A549 (cell line): ENCODE data around the gene CPLX4. TPM values are rescaled to one million over a fixed set of nuclear protein-coding genes. Genes with fewer than 3 reads are reported as not detected.

Experiments used
- ATAC-seq, 2 experiments: fragments of 200-7000 bp in 1 of 2; fragments of >200 bp in 1 of 2; cut with Nextera tagmentation in 1 of 2; cut with Tn5 transposase in 1 of 2; 3 replicates each; pipeline versions ENCODE4 v1.8.0 to v1.9.1; 2018 to 2020; ENCODE audit warnings: mild to moderate bottlenecking in 1 of 2, moderate library complexity in 1 of 2
- CTCF ChIA-PET: fragments of 300-600 bp; sonication (Branson Sonifier 250); formaldehyde crosslinking; extraction: SDS; loops from one replicate; lab custom pipeline; 2021; ENCODE audit warnings: antibody characterized with exemption, inconsistent platforms; lab: Yijun Ruan, JAX
- POLR2A ChIA-PET: fragments of 350-600 bp; formaldehyde crosslinking; extraction: SDS; loops from one replicate; lab custom pipeline; 2021; ENCODE audit warnings: antibody characterized with exemption, inconsistent platforms; lab: Yijun Ruan, JAX
- DNase-seq, 2 experiments: peaks; one replicate each; pipeline versions ENCODE4 v3.0.0 to v3.0.0-alpha.2; 2011 to 2016; ENCODE audit warnings: low read depth in 1 of 2, low spot score in 1 of 2
- FAIRE-seq: peaks from 2 replicates; lab custom pipeline; 2011; peaks lifted over from hg19 to GRCh38; lab: Jason Lieb, UNC
- H3K27ac ChIP-seq, 2 experiments: fragments of >200 bp; sonication (Bioruptor Twin); formaldehyde crosslinking; 3 replicates each; pipeline ENCODE4 v1.5.1; 2016 to 2017
- H3K4me1 ChIP-seq: fragments of >200 bp; sonication (Bioruptor Twin); formaldehyde crosslinking; 3 replicates; pipeline ENCODE4 v1.6.1; 2016
- H3K4me2 ChIP-seq: fragments of >200 bp; sonication (Bioruptor Twin); formaldehyde crosslinking; 3 replicates; pipeline ENCODE4 v1.6.1; 2016
- H3K4me3 ChIP-seq: fragments of >200 bp; sonication (Bioruptor Twin); formaldehyde crosslinking; 3 replicates; pipeline ENCODE4 v1.5.1; 2016
- H3K9me3 ChIP-seq: fragments of >200 bp; sonication (Bioruptor Twin); formaldehyde crosslinking; 3 replicates; pipeline ENCODE4 v1.6.1; 2016
- CBX8 ChIP-seq: fragments of 200-600 bp; sonication (generic); IDR thresholded peaks from 2 replicates; pipeline ENCODE4 v1.6.1; 2016
- CHD2 ChIP-seq: fragments of 150-350 bp; IDR thresholded peaks from 2 replicates; pipeline ENCODE4 v1.6.1; 2014; ENCODE audit warnings: low read length; ENCODE audit not compliant: partially characterized antibody
- CHD4 ChIP-seq: fragments of 200-600 bp; sonication (generic); IDR thresholded peaks from 2 replicates; pipeline ENCODE4 v1.6.1; 2016; ENCODE audit warnings: antibody characterized with exemption, mild to moderate bottlenecking, borderline replicate concordance
- CTCF ChIP-seq: fragments of >200 bp; sonication (Bioruptor Twin); formaldehyde crosslinking; IDR thresholded peaks from 3 replicates; pipeline ENCODE4 v1.5.1; 2016
- FOSB ChIP-seq: fragments of 250-450 bp; sonication (Bioruptor Pico); IDR thresholded peaks from 2 replicates; pipeline ENCODE4 v1.5.0; 2020; ENCODE audit warnings: mild to moderate bottlenecking, moderate library complexity
- HDAC2 ChIP-seq: fragments of 200-600 bp; sonication (generic); IDR thresholded peaks from 2 replicates; pipeline ENCODE4 v1.6.1; 2016
- HEYL ChIP-seq: fragments of 250-450 bp; sonication (Bioruptor Pico); IDR thresholded peaks from 2 replicates; pipeline ENCODE4 v1.8.0; 2021; ENCODE audit warnings: mild to moderate bottlenecking, moderate library complexity
- HMGXB4 ChIP-seq: fragments of 250-450 bp; sonication (Bioruptor Pico); IDR thresholded peaks from 2 replicates; pipeline ENCODE4 v1.5.0; 2021; ENCODE audit warnings: mild to moderate bottlenecking, moderate library complexity, borderline replicate concordance
- HOXA7 ChIP-seq: fragments of 250-450 bp; sonication (Bioruptor Pico); IDR thresholded peaks from 2 replicates; pipeline ENCODE4 v1.5.0; 2020; ENCODE audit warnings: mild to moderate bottlenecking, moderate library complexity
- HOXB5 ChIP-seq: fragments of 250-450 bp; sonication (Bioruptor Pico); IDR thresholded peaks from 2 replicates; pipeline ENCODE4 v1.5.0; 2020; ENCODE audit warnings: mild to moderate bottlenecking, moderate library complexity
- MAZ ChIP-seq: fragments of 150-350 bp; IDR thresholded peaks from 2 replicates; pipeline ENCODE4 v1.6.1; 2014; ENCODE audit warnings: antibody characterized with exemption, low read depth, low read length, borderline replicate concordance
- RCOR1 ChIP-seq: fragments of 150-350 bp; IDR thresholded peaks from 2 replicates; pipeline ENCODE4 v1.6.1; 2014; ENCODE audit warnings: antibody characterized with exemption, low read length, low read depth
- REST ChIP-seq: fragments of 200-600 bp; sonication (generic); IDR thresholded peaks from 2 replicates; pipeline ENCODE4 v1.6.1; 2016; ENCODE audit warnings: antibody characterized with exemption, mild to moderate bottlenecking, moderate library complexity
- TFCP2L1 ChIP-seq: fragments of 250-450 bp; sonication (Bioruptor Pico); IDR thresholded peaks from 2 replicates; pipeline ENCODE4 v1.5.0; 2021; ENCODE audit warnings: mild to moderate bottlenecking
- USF2 ChIP-seq: fragments of 450-650 bp; IDR thresholded peaks from 2 replicates; pipeline ENCODE4 v1.6.1; 2014; ENCODE audit warnings: antibody characterized with exemption
- ZFP36 ChIP-seq: fragments of 450-650 bp; IDR thresholded peaks from 2 replicates; pipeline ENCODE4 v1.6.1; 2014; ENCODE audit warnings: borderline replicate concordance; ENCODE audit not compliant: partially characterized antibody
- ZSCAN20 ChIP-seq: fragments of 250-450 bp; sonication (Bioruptor Pico); IDR thresholded peaks from 2 replicates; pipeline ENCODE4 v1.8.0; 2022; ENCODE audit warnings: mild to moderate bottlenecking, moderate library complexity
- WGBS: methylation state at CpG from one replicate; pipeline ENCODE4 v1.1.6; 2017; ENCODE audit errors: missing lambda C conversion rate; 5-methylcytosine and 5-hydroxymethylcytosine counted together
- polyA plus RNA-seq, 4 experiments: library from polyadenylated mRNA; depleted of rRNA in 3 of 4; stranded (reverse); fragments of >200 nt; fragmentation: RNase III in 1 of 4; extraction: RNeasy Plus Mini Kit Qiagen cat#74134 plus additional on column Dnase treatment in 1 of 4; gene quantifications; 2 replicates in 3 of 4; 3 replicates in 1 of 4; pipeline ENCODE4 v1.2.3, GENCODE V29; 2011 to 2017

Gene CPLX4
- polyA plus RNA-seq, 2 of the 4 experiments (the other 2 are of a cell fraction), result not detected

GRCh38 chr18:59278793-59279192 is 39.7 kb downstream of the CPLX4 start:
- CTCF ChIA-PET, result interaction anchor here (1.2 to 3.0 kb wide), 2 partner anchors 9 to 30 kb away, joined by 5 to 17 read pairs; no protein-coding TSS in a partner anchor
- 13% methylated on average over 5 of the region's 5 CpGs for WGBS
- peak; percentile 52; the same call in 1 of the 2 replicates for TF ChIP-seq CBX8
- TF ChIP-seq MAZ, result no peak

GRCh38 chr18:59276047-59276446 is 42.4 kb downstream of the CPLX4 start:
- H3K4me2 ChIP-seq, result no peak overlapping the region
- no peak overlapping the region for H3K4me3 ChIP-seq
- no peaks in the 10 kb centered on the region for H3K4me1 ChIP-seq
- ATAC-seq (no peak), FAIRE-seq (no peak), DNase-seq (no peak)
- CTCF ChIA-PET, result interaction anchor here (1.1 to 2.3 kb wide), 4 partner anchors 10 to 126 kb away, joined by 3 to 8 read pairs (median 4); no protein-coding TSS in a partner anchor
- H3K27ac ChIP-seq, result no peak overlapping the region
- 13% methylated on average over 4 of the region's 5 CpGs for WGBS
- TF ChIP-seq REST, result no peak
- no peaks in the 10 kb centered on the region for H3K9me3 ChIP-seq
- POLR2A ChIA-PET, result no interaction called here

More at GRCh38 chr18:59278793-59279192, 39.7 kb downstream of the CPLX4 start:
- ATAC-seq (no peak), DNase-seq (no peak), FAIRE-seq (no peak)
- POLR2A ChIA-PET, result no interaction called here
- no peak overlapping the region for H3K27ac ChIP-seq
- no peaks in the 10 kb centered on the region for H3K4me1 ChIP-seq
- H3K4me2 ChIP-seq, result no peak overlapping the region
- no peaks in the 10 kb centered on the region for H3K9me3 ChIP-seq
- no peak overlapping the region for H3K4me3 ChIP-seq

GRCh38 chr18:59275406-59275949 is 43.0 kb downstream of the CPLX4 start:
- FAIRE-seq (no peak), DNase-seq (no peak), ATAC-seq (no peak)
- TF ChIP-seq CTCF (no peak), MAZ (no peak), CHD4 (no peak), RCOR1 (no peak), HDAC2 (no peak), ZSCAN20 (no peak), HOXA7 (CRISPR knock-in tag) (no peak)
- ChIA-PET CTCF (interaction anchor here (1.1 to 2.3 kb wide), 3 partner anchors 26 to 127 kb away, joined by 3 to 8 read pairs (median 5); no protein-coding TSS in a partner anchor), POLR2A (no interaction called here)
- 53% methylated on average over 6 of the region's 6 CpGs for WGBS
- Histone ChIP-seq H3K27ac (no peak overlapping the region), H3K4me3 (no peak overlapping the region), H3K9me3 (no peaks in the 10 kb centered on the region), H3K4me2 (no peak overlapping the region), H3K4me1 (no peaks in the 10 kb centered on the region)

- FAIRE-seq, result no peak
- H3K4me1 ChIP-seq, result no peaks in the 10 kb centered on the region
- H3K4me2 ChIP-seq, result no peak overlapping the region
- ATAC-seq, result no peak
- WGBS, result 82% methylated on average over 18 of the region's 18 CpGs
- no peak for DNase-seq
- H3K9me3 ChIP-seq, result no peaks in the 10 kb centered on the region
- ChIA-PET CTCF (interaction anchor here (1.1 kb wide), 1 partner anchor 25 kb away, joined by 5 read pairs; no protein-coding TSS in a partner anchor), POLR2A (no interaction called here)
- no peak overlapping the region for H3K4me3 ChIP-seq
- H3K27ac ChIP-seq, result no peak overlapping the region
- TF ChIP-seq CTCF (no peak), ZFP36 (no peak), HMGXB4 (CRISPR knock-in tag) (no peak), FOSB (CRISPR knock-in tag) (no peak), HEYL (no peak), CHD4 (no peak), USF2 (no peak), ZSCAN20 (no peak), TFCP2L1 (no peak), CHD2 (no peak), HOXB5 (no peak)
Measured at GRCh38 chr18:59274533-59274928, 43.9 kb downstream of the CPLX4 start.
